GM18858 (cell line): Measurements from ENCODE around the gene HLA-DPA1.

Source experiments
- ATAC-seq: cut with Tn5 transposase; IDR thresholded peaks from one replicate; pipeline ENCODE4 v1.9.1; 2021; ENCODE audit not compliant: unreplicated experiment

The HLA-DPA1 gene

GRCh38 chr6:33088931-33089620 is 15.6 kb upstream of the HLA-DPA1 start:
- no peak for ATAC-seq

GRCh38 chr6:33088258-33088930 is 14.9 kb upstream of the HLA-DPA1 start:
- ATAC-seq: no peak

- no peak for ATAC-seq
Measured at GRCh38 chr6:33085627-33086026, 12.2 kb upstream of the HLA-DPA1 start.

GRCh38 chr6:33082702-33083101 is 9.3 kb upstream of the HLA-DPA1 start:
- ATAC-seq: no peak

- ATAC-seq: no peak
Measured at GRCh38 chr6:33081098-33081824, 7.8 kb upstream of the HLA-DPA1 start.

- no peak for ATAC-seq
Measured at GRCh38 chr6:33080127-33081089, 7.0 kb upstream of the HLA-DPA1 start.

- ATAC-seq: no peak
Measured at GRCh38 chr6:33079580-33079979, 6.1 kb upstream of the HLA-DPA1 start.

- ATAC-seq: no peak
Measured at GRCh38 chr6:33078919-33079521, 5.6 kb upstream of the HLA-DPA1 start.

GRCh38 chr6:33078442-33078841 is 5.0 kb upstream of the HLA-DPA1 start:
- ATAC-seq: no peak

GRCh38 chr6:33077908-33078307 is 4.5 kb upstream of the HLA-DPA1 start:
- no peak for ATAC-seq

- no peak for ATAC-seq
Measured at GRCh38 chr6:33076406-33076934, 3.0 kb upstream of the HLA-DPA1 start.

GRCh38 chr6:33075568-33076405 is 2.3 kb upstream of the HLA-DPA1 start, which contains the start of gene HLA-DPB1:
Gene HLA-DPB1 (plus strand): TSS chr6:33075990. CDS start chr6:33076042, 52 bp downstream.
- peak; percentile 63 for ATAC-seq

GRCh38 chr6:33075208-33075567 is 1.7 kb upstream of the HLA-DPA1 start:
- no peak for ATAC-seq

- ATAC-seq: no peak
Measured at GRCh38 chr6:33072508-33073100, 845 bp downstream of the HLA-DPA1 start.

- ATAC-seq: no peak
Measured at GRCh38 chr6:33071569-33071968, 1.9 kb downstream of the HLA-DPA1 start.

GRCh38 chr6:33070909-33071308 is 2.5 kb downstream of the HLA-DPA1 start:
- ATAC-seq: no peak

GRCh38 chr6:33069021-33069738 is 4.3 kb downstream of the HLA-DPA1 start:
- ATAC-seq: no peak

GRCh38 chr6:33066917-33067521 is 6.4 kb downstream of the HLA-DPA1 start:
- ATAC-seq: no peak
